ENCODE measurements around the gene RNF125.
A peak's percentile ranks its signal among the peaks of the same experiment; 100 is the strongest.
"Not testable (repeated sequence)": the region's sequence is repeated elsewhere in the genome, so short reads cannot be mapped to it uniquely, and the experiment has no call there.

Gene RNF125

GRCh38 chr18:32026491-32027086 lies 8.0 kb downstream of the RNF125 start:
- DNase-seq: no peak

GRCh38 chr18:32029558-32029957 lies 10.9 kb downstream of the RNF125 start:
- no peak for DNase-seq

DNA sequence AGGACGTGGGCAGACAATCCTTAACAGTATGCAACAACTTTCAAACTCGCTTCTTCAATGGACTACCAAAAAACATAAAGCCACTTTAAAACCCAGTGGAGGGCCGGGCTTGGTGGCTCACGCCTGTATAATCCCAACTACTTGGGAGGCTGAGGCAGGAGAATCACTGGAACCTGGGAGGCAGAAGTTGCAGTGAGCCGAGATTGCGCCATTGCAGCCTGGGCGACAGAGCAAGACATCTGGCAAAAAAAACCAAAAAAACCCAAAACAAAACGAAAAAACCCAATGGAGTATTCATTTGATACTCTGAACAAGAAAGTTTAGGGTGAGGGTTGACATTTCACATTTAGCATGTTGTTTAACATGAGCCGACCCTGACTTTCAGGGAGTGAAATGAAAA lies 14.0 kb downstream of the RNF125 start:
- DNase-seq: peak in 1 of 4 experiments; percentile 11

DNA sequence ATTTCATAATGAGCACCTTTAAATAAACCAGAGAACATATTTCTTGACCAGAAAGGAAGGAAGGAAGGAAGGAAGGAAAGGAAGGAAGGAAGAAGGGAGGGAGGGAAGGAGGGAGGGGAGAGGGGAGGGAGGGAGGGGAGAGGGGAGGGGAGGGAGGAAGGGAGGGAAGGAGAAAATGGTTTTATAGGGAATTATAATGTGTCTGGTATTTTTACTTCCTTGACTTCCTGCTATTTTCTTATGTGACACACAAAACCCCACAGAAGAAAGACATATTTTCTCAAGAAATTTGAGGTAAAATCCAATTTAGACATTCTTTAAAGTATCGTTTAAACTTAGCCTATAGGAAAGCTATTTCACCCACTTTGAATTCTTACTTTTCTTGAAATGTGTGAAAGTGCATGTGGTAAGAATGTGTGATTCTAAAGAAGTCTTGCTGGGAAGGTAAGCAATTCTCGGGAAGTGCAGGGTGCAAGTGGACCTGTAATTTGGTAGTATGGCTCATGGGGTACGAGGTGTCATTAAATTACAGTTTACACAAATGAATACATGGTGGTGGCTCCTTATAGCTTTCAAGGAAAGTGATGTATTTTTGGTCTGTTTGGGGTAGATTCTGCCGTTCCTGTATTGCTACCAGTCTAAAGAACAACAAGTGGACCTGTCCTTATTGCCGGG lies 18.0 kb downstream of the RNF125 start:
- DNase-seq: no peak

- DNase-seq: no peak
These were observed 19.0 kb downstream of the RNF125 start for GRCh38 chr18:32037616-32038015.

- peak; percentile 10 to 46 (median 37) for DNase-seq
These were observed 22.3 kb downstream of the RNF125 start for GRCh38 chr18:32040936-32041335.

DNA sequence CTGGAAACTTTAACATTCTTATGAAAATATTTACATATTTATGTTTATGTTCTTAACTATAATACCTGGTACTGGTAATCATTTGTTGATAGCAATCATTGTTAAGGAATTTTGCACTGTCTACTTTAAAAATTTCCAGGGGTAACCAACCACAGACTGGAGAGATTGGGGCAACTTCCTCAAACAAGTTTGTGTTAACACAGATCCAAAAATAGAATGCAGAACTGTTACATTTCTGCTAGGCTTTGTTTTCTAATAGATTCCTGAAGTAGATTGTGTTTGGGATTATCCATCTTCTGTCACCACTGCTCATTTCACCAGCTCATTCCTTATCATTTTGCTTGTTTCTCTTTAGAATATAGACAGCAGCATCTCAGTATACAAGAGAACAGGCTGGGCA lies 23.7 kb downstream of the RNF125 start:
- peak; percentile 42 to 82 (median 68) for DNase-seq

DNA sequence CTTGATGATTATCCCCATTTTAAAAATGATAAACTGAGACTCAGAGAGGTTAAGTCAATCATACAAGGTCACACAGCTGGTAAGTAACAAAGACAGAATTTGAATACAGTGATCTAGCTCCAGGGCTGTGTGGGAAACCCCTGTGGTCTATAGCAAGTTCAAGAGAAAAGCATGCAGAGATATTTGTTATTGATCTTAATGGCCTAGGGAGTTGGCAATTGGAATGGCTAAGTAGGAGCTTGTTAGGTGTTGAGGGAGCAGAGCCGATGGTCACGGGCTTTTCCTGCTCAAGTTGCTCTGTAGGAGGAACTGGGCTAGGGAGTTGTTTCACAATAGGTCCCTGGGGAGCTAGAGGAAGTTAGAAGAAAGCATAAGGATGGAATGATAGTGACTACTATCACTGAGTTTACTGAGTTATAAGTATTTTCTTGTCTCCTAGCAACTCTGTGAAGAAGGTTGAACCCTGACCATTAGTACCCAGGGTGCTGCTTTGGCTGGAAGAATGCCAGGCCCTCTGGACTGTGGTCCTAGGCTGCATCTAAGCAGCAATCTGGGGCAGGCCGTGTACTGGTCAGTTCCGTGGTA lies 30.0 kb downstream of the RNF125 start:
- peak; percentile 65 to 89 (median 88) for DNase-seq

DNA sequence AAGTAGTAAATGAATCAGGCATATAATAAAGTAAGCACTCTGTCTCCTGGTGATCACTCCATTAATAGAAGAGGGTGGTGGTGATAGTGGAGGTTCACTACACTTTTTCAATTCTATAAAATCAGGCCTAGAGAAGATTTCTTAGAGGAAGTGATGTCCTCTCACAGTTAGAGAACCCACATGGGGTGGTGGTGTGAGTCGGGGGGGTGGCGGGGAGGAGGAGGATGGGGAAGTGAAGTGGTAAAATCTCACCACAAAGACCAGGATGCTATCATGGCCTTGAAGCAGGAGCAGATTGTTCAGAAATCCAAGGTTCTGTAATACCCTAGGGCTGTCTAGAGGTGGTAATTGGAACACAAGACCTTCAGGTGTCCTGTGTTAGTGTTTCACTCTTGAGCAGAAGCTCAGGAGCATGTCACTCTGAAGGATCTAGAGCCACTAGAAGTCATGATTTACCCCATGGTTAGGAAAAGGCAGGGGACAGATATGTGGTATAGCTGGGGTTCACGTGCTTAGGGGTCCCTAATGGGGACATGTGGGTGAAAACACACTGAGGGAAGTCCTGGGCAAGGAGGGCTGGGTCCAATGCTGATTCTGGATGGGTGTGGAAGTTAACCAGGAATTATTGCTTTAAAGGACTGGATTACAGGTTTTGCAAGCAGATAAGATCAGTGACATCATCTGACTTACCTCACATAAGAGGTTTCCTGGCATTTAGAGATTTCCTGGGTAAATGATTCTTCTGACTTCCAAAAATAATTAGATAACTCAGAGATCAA lies 31.0 kb downstream of the RNF125 start:
- peak; percentile 67 to 89 (median 80) for DNase-seq

- no peak for DNase-seq
These were observed 38.2 kb downstream of the RNF125 start for GRCh38 chr18:32056613-32057358.

GRCh38 chr18:32057624-32058165 lies 39.1 kb downstream of the RNF125 start:
- no peak for DNase-seq

DNA sequence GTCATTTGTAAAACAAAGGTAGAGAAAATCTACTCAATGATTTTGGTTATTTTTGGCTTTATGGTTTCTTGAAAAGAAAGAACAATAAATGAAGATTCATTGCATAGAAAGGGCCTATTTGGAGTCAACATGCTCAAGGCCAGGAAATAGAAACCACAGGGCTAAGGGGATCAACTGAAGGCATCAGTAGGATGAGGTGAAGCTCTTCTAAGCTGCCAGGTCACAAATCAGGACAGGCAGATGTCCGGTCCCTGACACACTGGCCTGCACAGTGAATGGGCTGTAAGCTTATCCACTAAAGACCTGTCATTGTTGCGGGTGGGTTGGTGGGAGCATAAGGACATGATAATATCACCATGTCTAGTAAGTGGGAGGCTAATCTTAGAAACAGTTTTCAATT lies 41.4 kb downstream of the RNF125 start:
- no peak for DNase-seq

DNA sequence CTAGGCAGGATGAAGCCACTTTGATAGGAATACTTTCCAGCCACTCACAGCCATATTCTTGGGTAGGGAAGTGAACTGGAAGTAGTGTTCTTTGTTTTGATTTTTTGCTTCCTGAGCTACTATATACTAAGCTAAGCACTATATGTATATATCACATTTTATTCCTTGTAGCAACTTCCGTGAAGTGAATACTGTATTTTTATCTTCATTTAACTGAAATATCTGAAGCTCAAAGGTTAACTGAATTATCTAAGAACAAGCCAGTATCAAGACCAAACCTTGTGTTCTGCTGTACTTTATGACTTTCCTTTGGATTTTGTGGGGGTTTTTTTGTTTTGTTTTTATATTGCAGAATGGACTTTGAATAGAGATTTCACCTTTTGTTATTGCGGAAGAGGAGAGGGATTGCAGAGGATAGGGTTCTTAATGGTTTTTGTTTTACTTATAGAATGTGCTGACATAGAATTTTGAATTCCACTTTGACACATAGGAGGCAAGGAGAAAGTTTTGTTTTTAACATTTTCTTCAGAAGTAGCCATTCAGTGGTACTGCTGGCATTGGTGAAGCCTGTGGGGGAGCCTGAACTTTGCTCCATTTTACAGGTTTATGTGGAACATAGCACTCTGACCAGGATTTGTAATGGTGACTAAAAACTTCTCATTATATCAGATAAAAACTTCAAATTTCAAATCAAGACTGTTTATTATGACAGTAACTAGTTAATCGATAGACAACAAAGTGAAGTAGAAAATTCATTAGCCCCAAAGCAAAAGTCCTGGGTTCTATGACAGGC lies 48.9 kb downstream of the RNF125 start:
- DNase-seq: no peak

GRCh38 chr18:32072321-32072720 lies 53.7 kb downstream of the RNF125 start:
- DNase-seq: peak; percentile 33 to 70 (median 47)

DNA sequence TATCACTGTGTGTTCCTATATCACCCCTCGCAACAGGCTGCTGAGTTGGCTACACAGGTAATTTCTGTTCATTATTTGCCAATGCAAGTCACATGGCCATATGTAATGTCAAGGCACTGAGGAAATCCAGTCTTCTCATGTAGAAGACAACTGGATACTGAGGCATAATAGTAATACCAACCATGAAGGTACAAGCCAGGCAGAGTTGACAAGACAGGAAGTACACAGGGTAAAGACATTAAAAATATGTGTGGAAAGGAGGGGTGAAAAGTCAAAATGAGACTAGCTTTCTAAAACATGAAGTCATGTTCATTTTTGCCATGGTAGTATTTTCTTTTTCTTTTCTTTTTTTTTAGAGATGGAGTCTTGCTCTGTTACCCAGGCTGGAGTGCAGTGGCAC lies 55.6 kb downstream of the RNF125 start:
- DNase-seq: no peak

DNA sequence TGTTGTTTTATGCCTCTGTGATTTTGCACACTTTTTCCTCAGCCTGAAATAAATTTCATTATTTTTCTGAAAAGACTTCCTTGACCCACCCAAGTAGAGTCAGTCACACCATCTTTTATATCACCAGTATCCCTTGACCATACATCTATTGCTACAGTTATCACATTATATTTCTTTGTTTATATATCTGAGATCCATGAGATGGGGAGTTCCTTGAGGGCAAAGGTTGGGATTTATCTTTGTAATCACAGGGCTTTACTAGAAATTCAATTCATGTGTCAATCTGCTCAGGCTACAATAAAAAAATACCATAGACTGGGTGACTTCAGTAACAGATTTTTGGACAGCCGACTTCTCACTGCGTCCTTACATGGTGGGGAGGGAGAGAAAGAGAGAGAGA lies 60.2 kb downstream of the RNF125 start:
- no peak for DNase-seq

DNA sequence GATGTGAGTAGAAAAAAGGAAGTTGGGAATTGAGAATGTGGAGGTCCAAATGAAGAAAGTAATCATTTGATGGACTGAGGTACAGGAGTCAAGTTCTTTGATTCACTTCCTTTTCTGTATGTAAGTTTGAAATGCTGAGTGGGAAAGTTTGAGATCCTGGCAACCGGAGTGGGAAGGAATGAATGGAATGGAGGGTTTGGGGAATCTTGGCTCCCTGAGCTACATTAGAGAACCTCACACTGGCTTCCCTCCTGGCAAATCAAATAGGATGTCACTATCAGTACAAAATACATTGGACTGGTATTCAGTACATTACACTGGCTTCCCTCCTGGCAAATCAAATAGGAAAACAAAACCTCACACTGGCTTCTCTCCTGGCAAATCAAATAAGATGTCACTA lies 63.3 kb downstream of the RNF125 start:
- no peak for DNase-seq

GRCh38 chr18:32083781-32084180 lies 65.2 kb downstream of the RNF125 start:
- DNase-seq: no peak

- DNase-seq: peak; percentile 49 to 82 (median 52)
These were observed 68.3 kb downstream of the RNF125 start for GRCh38 chr18:32086881-32087280.

DNA sequence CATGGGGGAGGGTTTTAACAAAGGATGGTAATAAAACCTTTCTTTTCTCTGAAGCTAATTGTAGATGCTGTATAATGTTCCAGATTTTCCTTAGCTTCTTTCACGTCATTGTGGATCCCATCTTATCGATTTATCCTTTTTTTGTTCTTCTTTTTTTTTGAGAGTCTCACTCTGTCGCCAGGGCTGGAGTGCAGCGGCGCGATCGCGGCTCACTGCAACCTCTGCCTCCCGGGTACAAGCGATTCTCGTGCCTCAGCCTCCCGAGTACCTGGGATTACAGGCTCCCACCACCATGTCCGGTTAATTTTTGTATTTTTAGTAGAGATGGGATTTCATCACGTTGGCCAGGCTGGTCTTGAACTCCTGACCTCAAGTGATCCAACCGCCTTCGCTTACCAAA lies 72.2 kb downstream of the RNF125 start:
- DNase-seq: not testable (repeated sequence)

DNA sequence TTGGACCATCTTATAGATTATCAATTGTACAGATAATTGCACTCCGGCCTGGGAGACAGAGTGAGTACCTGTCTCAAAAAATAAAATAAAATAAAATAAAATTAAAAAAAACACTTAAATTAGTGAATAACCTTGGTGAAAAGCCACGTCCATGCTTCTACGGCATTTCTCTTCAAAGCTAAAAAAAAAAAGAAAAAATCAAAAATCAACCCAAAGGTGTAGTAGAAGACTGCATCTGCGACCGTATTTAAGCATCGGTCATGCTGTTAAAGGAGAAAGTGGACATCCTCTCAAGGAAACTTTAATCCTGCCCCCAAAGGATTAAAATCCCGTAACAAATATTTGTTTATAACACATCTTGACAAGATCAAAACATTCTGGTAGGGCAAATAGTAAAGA lies 72.7 kb downstream of the RNF125 start:
- no peak for DNase-seq
